Activated naive CD4-positive, alpha-beta T cell treated with anti-CD3 and anti-CD28 coated beads, Interleukin-2, amount 10 ng/mL, durations not matched to agents 7 days and 5 days (primary cell): ENCODE data around the gene RNF38.

ENCODE experiments used
- CTCF ChIA-PET: fragments of 350-600 bp; sonication (Branson Sonifier 250); formaldehyde crosslinking; loops from one replicate; lab custom pipeline; 2021; ENCODE audit warnings: antibody characterized with exemption; lab: Charles Lee
- DNase-seq: peaks from one replicate; pipeline ENCODE4 v3.0.0-alpha.2; 2020
- H3K27ac Mint-ChIP-seq: one replicate; pipeline ENCODE4 v1.8.0; 2021; ENCODE audit warnings: mild to moderate bottlenecking, moderate library complexity, mixed read lengths
- H3K27me3 Mint-ChIP-seq: one replicate; pipeline ENCODE4 v1.8.0; 2021; ENCODE audit warnings: mild to moderate bottlenecking, mixed read lengths
- H3K36me3 Mint-ChIP-seq: one replicate; pipeline ENCODE4 v1.8.0; 2021; ENCODE audit warnings: mixed read lengths
- H3K4me1 Mint-ChIP-seq: one replicate; pipeline ENCODE4 v1.8.0; 2021; ENCODE audit warnings: mixed read lengths
- H3K4me3 Mint-ChIP-seq: one replicate; pipeline ENCODE4 v1.8.0; 2021; ENCODE audit warnings: mild to moderate bottlenecking, moderate library complexity, mixed read lengths
- H3K9me3 Mint-ChIP-seq: one replicate; pipeline ENCODE4 v1.8.0; 2021; ENCODE audit warnings: mixed read lengths

RNF38 gene

GRCh38 chr9:36289836-36290435 lies 110.1 kb downstream of the RNF38 start:
- H3K36me3 Mint-ChIP-seq = no peaks in the 10 kb centered on the region
- CTCF ChIA-PET = no interaction called here
- no peaks in the 10 kb centered on the region for H3K9me3 Mint-ChIP-seq
- DNase-seq = no peak
- H3K4me1 Mint-ChIP-seq = no peaks in the 10 kb centered on the region
- peaks cover 10% of the 10 kb centered on the region for H3K27me3 Mint-ChIP-seq
- no peak overlapping the region for H3K27ac Mint-ChIP-seq
- H3K4me3 Mint-ChIP-seq = no peak overlapping the region

DNA sequence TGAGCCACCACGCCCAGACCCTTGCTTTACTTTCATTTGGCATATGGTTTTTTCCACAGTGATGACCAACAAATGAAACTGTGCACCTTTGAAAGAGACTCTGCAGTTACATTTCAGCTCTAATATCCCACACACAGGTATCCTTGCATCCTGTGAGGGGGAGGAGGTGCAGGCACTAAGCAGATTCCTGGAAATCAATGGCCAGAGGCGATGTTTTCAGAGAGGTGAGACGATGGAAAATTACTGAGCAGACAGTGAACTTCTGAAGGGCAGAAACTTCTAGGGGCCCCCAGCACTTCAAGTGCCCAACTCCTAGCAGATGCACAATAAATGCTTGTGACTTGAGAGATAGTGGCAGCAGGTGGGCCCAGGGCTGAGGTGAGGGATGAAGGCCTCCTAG lies 112.0 kb downstream of the RNF38 start:
- Mint-ChIP-seq H3K9me3 (no peaks in the 10 kb centered on the region), H3K4me1 (no peaks in the 10 kb centered on the region), H3K27me3 (peaks cover 10% of the 10 kb centered on the region), H3K36me3 (no peaks in the 10 kb centered on the region), H3K4me3 (no peak overlapping the region), H3K27ac (no peak overlapping the region)
- CTCF ChIA-PET = interaction anchor here (0.8 to 1.0 kb wide), 2 partner anchors 40 to 42 kb away, joined by 3 to 5 read pairs; no protein-coding TSS in a partner anchor
- DNase-seq = no peak
